ENCODE data around the gene ERVH48-1.
A peak's percentile ranks its signal among the peaks of the same experiment; 100 is the strongest.
"Not testable (repeated sequence)": the region's sequence is repeated elsewhere in the genome, so short reads cannot be mapped to it uniquely, and the experiment has no call there.

The ERVH48-1 gene

DNA sequence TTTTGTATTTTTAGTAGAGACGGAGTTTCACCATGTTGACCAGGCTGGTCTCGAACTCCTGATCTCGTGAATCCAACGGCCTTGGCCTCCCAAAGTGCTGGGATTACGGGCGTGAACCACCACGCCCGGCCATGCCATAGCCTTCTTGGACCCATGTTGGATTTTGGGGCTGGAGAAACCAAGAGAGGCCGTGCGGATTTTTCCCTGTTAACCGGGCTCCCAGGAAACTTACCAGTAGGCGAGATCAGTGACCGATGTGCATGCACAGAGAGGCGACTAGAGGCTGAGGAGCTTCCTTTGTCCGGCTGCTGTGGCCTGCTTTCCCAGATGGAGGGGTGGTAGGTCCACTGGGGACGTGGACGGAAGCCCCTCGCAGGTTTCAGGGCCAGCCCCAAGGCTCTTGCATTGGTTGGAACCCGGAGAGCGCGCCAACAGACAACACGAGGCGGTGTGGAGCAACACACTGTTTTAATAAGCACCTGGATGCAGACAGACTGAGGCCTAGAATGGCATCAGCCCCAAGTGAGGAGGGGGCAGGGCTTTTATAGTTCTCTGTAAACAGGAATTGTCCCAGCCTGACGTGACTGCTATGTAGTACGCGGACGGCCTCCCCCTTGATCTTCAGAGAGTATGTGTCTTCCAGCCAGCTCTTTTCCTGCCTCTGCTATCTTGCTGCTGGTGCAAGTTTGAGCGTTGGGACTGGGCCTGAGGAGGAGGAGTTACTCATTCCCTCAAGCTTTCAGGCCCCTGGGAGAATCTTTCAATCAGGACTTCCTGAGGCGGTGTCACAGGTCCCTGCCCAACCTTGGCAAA, at the start of gene ERVH48-1:
ERVH48-1 (minus strand) TSS at position 517 of the 813 bp plus-strand sequence. CDS start 6,624 bp downstream, outside the sequence.
- no peak for DNase-seq (ENCODE audit: low read depth in 3 of 3)

- DNase-seq (ENCODE audit: low read depth in 3 of 3) = peak; percentile 98 to 99 (median 98)
These were observed 48.8 kb upstream of the ERVH48-1 start, which contains the start of gene PKNOX1 for GRCh38 chr21:42973991-42974831. TSS of gene PKNOX1 (plus strand) at chr21:42974562. CDS start at chr21:43004382, 29,820 bp downstream.

- DNase-seq (ENCODE audit: low read depth in 3 of 3) = no peak
These were observed 48.0 kb upstream of the ERVH48-1 start for GRCh38 chr21:42973309-42973990.

GRCh38 chr21:42971897-42972275, 46.5 kb upstream of the ERVH48-1 start:
- no peak for DNase-seq (ENCODE audit: low read depth in 3 of 3)

- no peak for DNase-seq (ENCODE audit: low read depth in 3 of 3)
These were observed 45.7 kb upstream of the ERVH48-1 start for GRCh38 chr21:42970946-42971653.

- DNase-seq (ENCODE audit: low read depth in 3 of 3) = no peak
These were observed 43.8 kb upstream of the ERVH48-1 start for GRCh38 chr21:42969193-42969600.

DNA sequence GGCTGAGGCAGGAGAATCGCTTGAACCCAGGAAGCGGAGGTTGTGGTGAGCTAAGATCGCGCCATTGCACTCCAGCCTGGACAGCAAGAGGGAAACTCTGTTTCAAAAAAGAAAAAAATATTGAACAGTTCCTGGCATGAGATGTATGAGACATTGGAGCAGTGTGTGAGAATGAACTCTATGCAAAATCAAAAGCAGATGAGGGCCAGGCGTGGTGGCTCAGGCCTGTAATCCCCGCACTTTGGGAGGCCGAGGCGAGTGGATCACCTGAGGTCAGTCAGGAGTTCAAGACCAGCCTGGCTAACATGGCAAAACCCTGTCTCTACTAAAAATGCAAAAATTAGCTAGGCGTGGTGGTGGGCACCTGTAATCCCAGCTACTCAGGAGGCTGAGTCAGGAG, 42.2 kb upstream of the ERVH48-1 start:
- DNase-seq (ENCODE audit: low read depth in 3 of 3) = not testable (repeated sequence)

- DNase-seq (ENCODE audit: low read depth in 3 of 3) = no peak
These were observed 39.8 kb upstream of the ERVH48-1 start for GRCh38 chr21:42965211-42965560.

DNA sequence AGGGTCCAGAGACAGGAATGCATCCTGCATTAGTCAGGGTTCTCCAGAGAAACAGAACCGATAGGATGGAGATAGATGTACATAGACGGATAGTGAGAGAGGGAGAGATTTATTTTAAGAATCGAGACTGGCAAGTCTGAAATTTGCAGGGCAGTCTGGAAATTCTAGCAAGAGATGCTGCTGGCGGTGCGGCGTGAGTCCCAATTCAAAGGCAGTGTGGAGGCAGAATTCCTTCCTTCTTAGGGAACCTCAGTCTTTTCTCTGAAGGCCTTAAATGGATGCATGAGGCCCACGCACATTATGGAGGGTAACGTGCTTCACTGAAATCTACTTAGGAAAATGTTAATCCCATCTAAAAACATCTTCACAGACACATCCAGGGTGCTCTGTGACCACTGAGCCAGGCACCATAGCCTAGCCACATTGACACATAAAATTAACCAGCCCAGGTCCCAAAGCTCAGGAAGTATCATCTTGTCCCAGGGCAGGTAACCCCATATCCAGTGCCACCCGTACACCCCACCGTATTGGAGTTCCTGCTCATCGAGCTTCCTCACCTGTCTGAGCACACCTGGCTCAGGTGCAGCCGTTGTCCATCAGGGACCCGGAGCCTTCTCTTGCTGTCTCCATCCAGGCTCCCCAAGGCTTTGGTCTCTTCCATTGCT, 39.2 kb upstream of the ERVH48-1 start:
- no peak for DNase-seq (ENCODE audit: low read depth in 3 of 3)

- no peak for DNase-seq (ENCODE audit: low read depth in 3 of 3)
These were observed 38.7 kb upstream of the ERVH48-1 start for GRCh38 chr21:42964086-42964485.

DNA sequence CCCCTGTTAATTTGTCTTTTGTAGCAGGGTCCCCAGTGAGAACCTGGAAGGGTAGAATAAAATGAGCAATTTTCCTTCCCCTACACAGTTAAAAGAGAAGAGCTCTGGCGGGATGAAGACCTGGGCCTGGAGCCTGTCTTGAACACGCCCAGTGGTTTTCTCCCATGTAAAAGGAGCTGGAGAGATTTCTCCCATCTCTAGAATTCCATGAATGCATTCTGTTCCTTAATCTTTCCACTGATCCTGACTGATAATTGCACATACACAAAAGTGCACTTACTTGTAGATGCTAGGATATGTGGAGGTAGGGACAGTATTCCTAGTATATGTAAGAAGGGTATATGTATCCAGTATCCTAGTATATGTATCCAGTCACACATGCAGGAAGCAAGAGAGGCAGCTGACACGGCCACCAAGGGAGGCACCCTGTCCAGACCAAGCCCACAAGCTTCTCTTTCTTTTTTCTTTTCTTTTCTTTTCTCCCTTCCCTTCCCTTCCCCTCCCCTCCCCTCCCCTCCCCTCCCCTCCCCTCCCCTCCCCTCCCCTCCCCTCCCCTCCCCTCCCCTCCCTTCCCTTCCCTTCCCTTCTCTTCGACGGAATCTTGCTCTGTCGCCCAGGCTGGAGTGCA, 37.1 kb upstream of the ERVH48-1 start:
- no peak for DNase-seq (ENCODE audit: low read depth in 3 of 3)

- DNase-seq (ENCODE audit: low read depth in 3 of 3) = no peak
These were observed 34.3 kb upstream of the ERVH48-1 start for GRCh38 chr21:42959728-42960127.

DNA sequence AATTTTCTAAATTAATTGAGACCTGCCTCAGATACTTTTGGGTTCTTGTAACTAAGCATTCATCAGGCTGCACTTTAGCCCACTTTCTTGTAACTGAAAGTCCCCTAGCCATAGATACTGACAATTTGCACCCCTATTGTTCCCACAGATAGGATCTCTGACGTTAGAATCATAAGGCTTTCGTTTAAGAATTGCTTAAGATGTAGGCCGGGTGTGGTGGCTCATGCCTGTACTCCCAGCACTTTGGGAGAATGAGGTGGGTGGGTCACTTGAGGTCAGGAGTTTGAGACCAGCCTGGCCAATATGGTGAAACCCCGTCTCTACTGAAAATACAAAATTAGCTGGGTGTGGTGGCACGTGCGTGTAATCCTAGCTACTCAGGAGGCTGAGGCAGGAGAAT, 32.7 kb upstream of the ERVH48-1 start:
- DNase-seq (ENCODE audit: low read depth in 3 of 3) = not testable (repeated sequence)

- DNase-seq (ENCODE audit: low read depth in 3 of 3) = no peak
These were observed 31.6 kb upstream of the ERVH48-1 start for GRCh38 chr21:42956824-42957630.

GRCh38 chr21:42951193-42951592, 25.8 kb upstream of the ERVH48-1 start:
- not testable (repeated sequence) for DNase-seq (ENCODE audit: low read depth in 3 of 3)

- not testable (repeated sequence) for DNase-seq (ENCODE audit: low read depth in 3 of 3)
These were observed 23.8 kb upstream of the ERVH48-1 start for GRCh38 chr21:42949094-42949755.

- DNase-seq (ENCODE audit: low read depth in 3 of 3) = no peak
These were observed 16.8 kb upstream of the ERVH48-1 start for GRCh38 chr21:42942244-42942643.

DNA sequence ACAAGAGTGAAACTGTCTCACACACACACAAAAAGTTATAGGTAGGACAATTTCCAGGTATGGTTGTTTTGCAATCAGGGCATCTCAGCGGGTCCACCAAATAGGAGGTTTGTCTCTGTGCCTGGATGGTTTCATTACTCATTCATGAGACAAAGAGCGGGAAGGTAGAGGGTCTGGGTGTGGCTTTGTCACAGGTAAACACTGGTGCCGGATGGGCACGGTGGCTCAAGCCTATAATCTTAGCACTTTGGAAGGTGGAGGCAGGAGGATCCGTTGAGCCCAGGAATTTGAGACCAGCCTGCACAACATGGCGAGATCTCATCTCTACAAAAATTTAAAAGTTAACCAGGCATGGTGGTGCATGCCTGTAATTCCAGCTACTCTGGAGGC, 16.3 kb upstream of the ERVH48-1 start:
- no peak for DNase-seq (ENCODE audit: low read depth in 3 of 3)

Measured in stimulated activated CD4-positive, alpha-beta T cell treated with anti-CD3 and anti-CD28 coated beads, TNF-alpha, amount 100 ng/mL, for 4 hours (primary cell).